ENCODE data around the gene FAM163B.

Gene FAM163B

GRCh38 chr9:133638076-133638475, 28.9 kb upstream of the FAM163B start:
- no peak overlapping the region for H3K9ac ChIP-seq (ENCODE audit: low read depth, low read length)
- H3K9me3 ChIP-seq (ENCODE audit: insufficient read depth, low read depth, low read length): no peaks in the 10 kb centered on the region
- H3K27me3 ChIP-seq (ENCODE audit: insufficient read depth, low read length): no peaks in the 10 kb centered on the region
- peaks cover 17% of the 10 kb centered on the region for H3K4me1 ChIP-seq (ENCODE audit: insufficient read depth, low read length)
- WGBS: 68% methylated on average over 8 of the region's 8 CpGs
- no peak overlapping the region for H3K4me3 ChIP-seq (ENCODE audit: low read length)
- no peak overlapping the region for H3K27ac ChIP-seq (ENCODE audit: low read depth, low read length)
- no peaks in the 10 kb centered on the region for H3K36me3 ChIP-seq (ENCODE audit: insufficient read depth, low read length)

- no peak overlapping the region for H3K9ac ChIP-seq (ENCODE audit: low read depth, low read length)
- 77% methylated on average over 12 of the region's 12 CpGs for WGBS
- no peaks in the 10 kb centered on the region for H3K36me3 ChIP-seq (ENCODE audit: insufficient read depth, low read length)
- H3K27me3 ChIP-seq (ENCODE audit: insufficient read depth, low read length): no peaks in the 10 kb centered on the region
- no peak overlapping the region for H3K27ac ChIP-seq (ENCODE audit: low read depth, low read length)
- no peaks in the 10 kb centered on the region for H3K9me3 ChIP-seq (ENCODE audit: insufficient read depth, low read depth, low read length)
- H3K4me3 ChIP-seq (ENCODE audit: low read length): no peak overlapping the region
- peaks cover 17% of the 10 kb centered on the region for H3K4me1 ChIP-seq (ENCODE audit: insufficient read depth, low read length)
These were observed 28.4 kb upstream of the FAM163B start for GRCh38 chr9:133637451-133638055.

DNA sequence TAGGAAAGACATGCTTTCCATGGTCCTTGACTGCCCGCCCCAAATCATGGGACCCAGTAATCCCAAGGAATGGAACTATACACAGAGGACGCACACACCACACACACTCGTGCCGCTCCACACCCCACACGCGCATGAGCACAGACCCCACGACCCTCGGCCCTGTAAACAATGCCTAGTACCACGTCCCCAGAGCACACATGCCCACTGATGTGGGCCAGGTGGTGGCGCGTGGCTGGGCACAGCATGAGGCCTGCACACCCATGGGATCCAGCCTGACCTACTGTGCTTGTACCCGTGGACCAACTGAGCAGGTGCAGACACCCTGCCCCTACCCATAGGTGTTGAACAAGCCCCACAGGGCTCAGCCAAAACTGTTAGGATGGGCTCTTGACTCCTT, 27.7 kb upstream of the FAM163B start:
- Histone ChIP-seq H3K27ac (ENCODE audit: low read depth, low read length) (no peak overlapping the region), H3K4me3 (ENCODE audit: low read length) (no peak overlapping the region), H3K27me3 (ENCODE audit: insufficient read depth, low read length) (no peaks in the 10 kb centered on the region), H3K9ac (ENCODE audit: low read depth, low read length) (no peak overlapping the region), H3K4me1 (ENCODE audit: insufficient read depth, low read length) (peaks cover 17% of the 10 kb centered on the region), H3K9me3 (ENCODE audit: insufficient read depth, low read depth, low read length) (no peaks in the 10 kb centered on the region), H3K36me3 (ENCODE audit: insufficient read depth, low read length) (no peaks in the 10 kb centered on the region)
- 95% methylated on average over 12 of the region's 12 CpGs for WGBS

DNA sequence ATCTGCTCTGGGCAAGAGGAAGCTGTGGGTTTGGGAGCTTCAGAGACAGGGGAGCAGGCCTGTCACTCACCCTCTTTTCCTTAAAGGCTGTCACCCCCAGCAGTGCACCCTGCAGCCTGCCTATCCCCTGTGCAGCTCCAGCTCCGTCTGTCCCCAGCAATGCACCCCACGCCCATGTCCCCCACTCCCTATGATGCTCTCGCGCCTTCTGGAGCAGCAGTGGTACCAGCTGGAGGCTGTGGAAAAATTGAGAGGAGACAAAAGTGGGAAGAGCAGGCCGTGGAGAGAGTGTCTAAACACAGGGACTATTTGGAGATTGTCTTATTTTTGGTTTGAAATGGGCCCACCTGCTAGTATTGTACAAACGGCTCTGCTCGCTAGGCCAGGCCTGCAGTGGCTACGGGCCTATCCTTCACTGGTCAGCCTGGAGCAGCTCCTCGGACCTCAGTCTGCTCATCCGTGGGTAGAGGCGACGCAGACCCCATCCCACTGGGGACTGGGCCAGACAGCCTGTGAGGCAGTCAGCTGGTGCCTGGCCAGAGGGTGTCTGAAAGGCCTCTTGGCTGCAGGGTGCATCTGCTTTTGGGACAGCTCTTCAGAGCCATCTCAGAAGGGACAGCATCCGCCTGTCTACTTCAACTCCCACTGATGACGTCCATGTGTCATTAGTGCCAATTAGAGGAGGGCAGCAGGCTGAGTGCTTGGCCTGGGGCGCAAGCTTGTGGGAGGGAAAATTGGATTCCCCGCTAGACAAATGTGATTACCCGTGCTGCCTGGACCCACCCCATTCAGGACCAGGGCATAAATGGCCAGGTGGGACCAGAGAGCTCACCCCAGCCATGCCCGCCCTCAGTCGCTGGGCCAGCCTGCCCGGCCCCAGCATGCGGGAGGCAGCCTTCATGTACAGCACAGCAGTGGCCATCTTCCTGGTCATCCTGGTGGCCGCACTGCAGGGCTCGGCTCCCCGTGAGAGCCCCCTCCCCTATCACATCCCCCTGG, 26.6 kb upstream of the FAM163B start, which contains the start of gene DBH:
TSS of gene DBH (plus strand) at position 831 of the 999 bp plus-strand sequence. CDS start at position 840, 9 bp downstream.
- H3K4me1 ChIP-seq (ENCODE audit: insufficient read depth, low read length): peaks cover 17% of the 10 kb centered on the region
- no peaks in the 10 kb centered on the region for H3K27me3 ChIP-seq (ENCODE audit: insufficient read depth, low read length)
- H3K27ac ChIP-seq (ENCODE audit: low read depth, low read length): no peak within 1 kb of the TSS
- H3K9me3 ChIP-seq (ENCODE audit: insufficient read depth, low read depth, low read length): no peaks in the 10 kb centered on the region
- H3K9ac ChIP-seq (ENCODE audit: low read depth, low read length): no peak within 1 kb of the TSS
- WGBS: 92% methylated on average over 24 of the region's 24 CpGs
- H3K4me3 ChIP-seq (ENCODE audit: low read length): no peak within 1 kb of the TSS
- no peaks in the 10 kb centered on the region for H3K36me3 ChIP-seq (ENCODE audit: insufficient read depth, low read length)

GRCh38 chr9:133635098-133635497, 25.9 kb upstream of the FAM163B start:
- no peak overlapping the region for H3K27ac ChIP-seq (ENCODE audit: low read depth, low read length)
- peaks cover 17% of the 10 kb centered on the region for H3K4me1 ChIP-seq (ENCODE audit: insufficient read depth, low read length)
- no peak overlapping the region for H3K9ac ChIP-seq (ENCODE audit: low read depth, low read length)
- H3K9me3 ChIP-seq (ENCODE audit: insufficient read depth, low read depth, low read length): no peaks in the 10 kb centered on the region
- no peak overlapping the region for H3K4me3 ChIP-seq (ENCODE audit: low read length)
- no peaks in the 10 kb centered on the region for H3K36me3 ChIP-seq (ENCODE audit: insufficient read depth, low read length)
- no peaks in the 10 kb centered on the region for H3K27me3 ChIP-seq (ENCODE audit: insufficient read depth, low read length)
- WGBS: 86% methylated on average over 6 of the region's 6 CpGs

DNA sequence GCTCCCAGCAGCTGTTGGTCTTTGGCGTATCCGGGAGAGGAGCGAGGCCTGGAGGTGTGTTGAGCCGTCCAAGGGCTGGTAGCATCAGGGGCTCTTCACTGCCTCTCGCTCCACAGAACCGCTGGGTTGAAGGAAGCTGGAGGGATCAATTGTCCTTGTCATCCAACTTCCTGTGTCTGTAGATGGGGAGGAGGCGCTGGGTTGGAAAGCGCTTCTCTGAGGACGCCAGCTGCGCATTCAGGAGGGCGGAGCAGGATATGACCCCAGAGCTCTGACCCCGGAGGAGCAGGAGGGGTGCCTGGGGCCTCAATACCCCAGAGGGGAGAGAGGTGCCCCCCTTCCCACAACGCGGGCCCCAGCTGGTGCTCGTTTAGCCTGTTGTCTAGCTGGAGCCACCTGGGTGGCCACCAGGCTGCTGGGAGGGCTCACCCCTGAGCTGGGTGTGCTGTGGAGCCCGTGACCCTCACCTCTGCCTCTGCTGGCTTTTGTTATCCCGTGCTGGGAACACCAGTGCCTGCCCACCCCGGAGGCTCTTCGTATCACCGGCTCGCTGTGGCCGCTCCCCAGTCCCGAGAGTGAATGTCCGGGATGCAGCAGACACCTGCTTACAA, 25.0 kb upstream of the FAM163B start:
- Histone ChIP-seq H3K4me1 (ENCODE audit: insufficient read depth, low read length) (peaks cover 17% of the 10 kb centered on the region), H3K27ac (ENCODE audit: low read depth, low read length) (no peak overlapping the region), H3K9ac (ENCODE audit: low read depth, low read length) (no peak overlapping the region), H3K9me3 (ENCODE audit: insufficient read depth, low read depth, low read length) (no peaks in the 10 kb centered on the region), H3K27me3 (ENCODE audit: insufficient read depth, low read length) (no peaks in the 10 kb centered on the region), H3K4me3 (ENCODE audit: low read length) (no peak overlapping the region), H3K36me3 (ENCODE audit: insufficient read depth, low read length) (no peaks in the 10 kb centered on the region)
- 72% methylated on average over 24 of the region's 24 CpGs for WGBS

GRCh38 chr9:133633681-133634080, 24.5 kb upstream of the FAM163B start:
- Histone ChIP-seq H3K27me3 (ENCODE audit: insufficient read depth, low read length) (no peaks in the 10 kb centered on the region), H3K4me3 (ENCODE audit: low read length) (no peak overlapping the region), H3K9ac (ENCODE audit: low read depth, low read length) (no peak overlapping the region; the same call in 1 of the 2 replicates), H3K27ac (ENCODE audit: low read depth, low read length) (no peak overlapping the region), H3K36me3 (ENCODE audit: insufficient read depth, low read length) (no peaks in the 10 kb centered on the region), H3K4me1 (ENCODE audit: insufficient read depth, low read length) (peaks cover 17% of the 10 kb centered on the region), H3K9me3 (ENCODE audit: insufficient read depth, low read depth, low read length) (no peaks in the 10 kb centered on the region)
- 88% methylated on average over 8 of the region's 8 CpGs for WGBS

DNA sequence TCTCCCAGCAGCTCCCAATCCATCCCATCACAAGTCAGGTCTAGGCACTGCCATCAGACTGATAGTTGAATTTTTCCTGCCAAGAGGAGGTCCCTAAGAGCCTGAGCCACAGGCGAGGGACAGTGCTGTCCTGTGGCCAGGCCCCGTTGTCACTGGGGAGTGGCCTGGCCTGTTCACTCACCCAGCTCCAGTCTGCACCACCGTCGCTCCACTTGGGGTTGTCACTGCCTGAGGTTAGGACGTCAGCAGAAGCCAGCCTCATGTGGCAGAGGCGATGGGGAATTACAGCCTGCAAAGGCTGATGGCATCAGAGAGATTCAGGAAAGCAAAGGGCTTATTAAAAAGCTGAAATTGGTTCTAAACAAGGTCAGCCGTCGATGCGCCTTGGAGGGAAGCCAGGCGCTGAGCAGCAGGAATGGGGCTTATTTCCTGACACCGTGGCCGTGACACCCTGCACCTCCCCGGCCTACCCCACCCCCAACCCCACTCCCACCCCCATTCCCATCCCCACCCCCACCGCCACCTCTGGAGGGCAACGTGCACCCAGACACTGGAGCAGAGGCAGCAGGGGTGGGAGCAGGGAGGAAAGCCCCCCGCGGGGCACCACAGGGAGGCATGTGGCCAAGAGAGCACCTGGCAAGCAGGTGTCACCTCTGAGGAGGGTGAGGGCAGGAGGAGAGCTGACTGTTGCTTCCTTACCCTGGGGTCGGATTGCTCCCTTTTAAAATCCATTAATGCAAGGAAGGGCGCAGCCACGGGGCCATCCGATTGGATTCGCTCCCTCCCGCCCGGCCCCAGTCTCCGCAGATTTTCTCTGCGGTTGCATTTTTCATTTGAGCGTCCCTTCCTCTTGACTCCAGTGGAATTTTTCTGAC, 23.9 kb upstream of the FAM163B start:
- H3K27me3 ChIP-seq (ENCODE audit: insufficient read depth, low read length): no peaks in the 10 kb centered on the region
- WGBS: 81% methylated on average over 23 of the region's 27 CpGs
- H3K9me3 ChIP-seq (ENCODE audit: insufficient read depth, low read depth, low read length): no peaks in the 10 kb centered on the region
- peaks cover 16% of the 10 kb centered on the region for H3K4me1 ChIP-seq (ENCODE audit: insufficient read depth, low read length)
- no peak overlapping the region for H3K4me3 ChIP-seq (ENCODE audit: low read length)
- H3K36me3 ChIP-seq (ENCODE audit: insufficient read depth, low read length): no peaks in the 10 kb centered on the region
- no peak overlapping the region for H3K27ac ChIP-seq (ENCODE audit: low read depth, low read length)
- no peak overlapping the region; the same call in 1 of the 2 replicates for H3K9ac ChIP-seq (ENCODE audit: low read depth, low read length)

DNA sequence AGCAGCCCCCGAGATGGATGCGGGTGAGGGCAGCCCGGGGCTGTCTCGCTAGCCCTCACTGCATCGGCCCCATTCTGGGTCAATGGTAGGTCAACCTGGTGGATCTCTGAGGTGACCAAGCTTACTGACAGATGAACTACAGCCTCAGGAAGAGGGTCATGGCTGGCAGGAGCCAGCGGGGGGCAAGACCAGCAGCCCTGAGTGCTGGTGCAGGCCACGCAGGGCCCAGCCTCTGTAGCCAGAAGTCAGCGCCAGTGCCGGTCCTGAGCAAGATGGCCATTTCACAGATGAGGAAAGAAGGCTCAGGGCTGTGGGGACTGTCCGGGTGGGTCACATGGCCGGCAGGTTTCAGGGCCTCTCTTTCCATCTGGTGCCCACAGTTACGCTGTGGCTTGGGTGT, 21.9 kb upstream of the FAM163B start:
- Histone ChIP-seq H3K9me3 (ENCODE audit: insufficient read depth, low read depth, low read length) (no peaks in the 10 kb centered on the region; the same call in 1 of the 2 replicates), H3K4me1 (ENCODE audit: insufficient read depth, low read length) (peaks cover 7% of the 10 kb centered on the region), H3K36me3 (ENCODE audit: insufficient read depth, low read length) (no peaks in the 10 kb centered on the region), H3K27ac (ENCODE audit: low read depth, low read length) (no peak overlapping the region), H3K27me3 (ENCODE audit: insufficient read depth, low read length) (no peaks in the 10 kb centered on the region), H3K9ac (ENCODE audit: low read depth, low read length) (no peak overlapping the region), H3K4me3 (ENCODE audit: low read length) (no peak overlapping the region)
- 92% methylated on average over 12 of the region's 12 CpGs for WGBS

DNA sequence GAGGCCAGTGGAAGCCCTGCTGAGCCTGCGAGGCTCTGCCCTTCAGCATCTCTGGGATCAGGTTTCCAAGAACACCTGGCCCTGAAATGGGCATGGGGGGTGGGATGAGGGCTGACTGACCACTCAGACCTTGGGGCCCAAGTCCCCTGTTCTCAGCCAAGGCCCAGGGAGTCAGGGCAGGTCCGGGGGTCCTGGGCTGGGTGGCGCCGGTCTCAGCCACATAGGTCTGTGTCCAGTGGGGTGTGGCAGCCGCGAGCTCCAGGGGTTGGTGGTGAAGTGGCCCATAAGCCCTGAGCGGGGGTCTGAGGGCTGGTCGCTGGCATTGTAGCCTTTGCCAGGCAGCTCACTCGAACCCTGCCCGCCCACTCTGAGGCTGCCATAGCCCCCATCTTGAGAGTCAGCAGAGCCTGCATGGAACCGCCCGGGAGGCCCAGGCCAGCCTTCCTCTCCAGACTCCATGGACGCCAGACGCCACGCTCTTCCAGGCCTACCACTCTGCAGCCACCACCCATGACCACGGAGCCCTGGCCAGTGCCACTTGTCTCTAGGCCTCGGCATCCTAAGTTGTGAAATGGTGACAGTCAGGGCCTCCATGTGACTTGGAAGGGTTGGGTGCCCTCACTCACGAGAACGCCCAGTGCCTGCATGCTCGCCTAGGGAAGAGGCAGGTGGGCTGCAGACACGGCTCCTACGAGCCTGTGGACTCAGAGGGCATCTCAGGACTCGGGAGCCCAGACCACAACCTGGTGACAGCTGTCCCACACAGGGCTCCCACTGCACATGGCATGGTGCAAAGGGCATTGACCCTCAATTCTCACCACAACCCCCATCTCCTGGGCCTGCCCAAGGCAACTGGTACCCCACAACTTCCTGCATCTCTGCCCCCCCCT, 20.3 kb upstream of the FAM163B start:
- Histone ChIP-seq H3K4me3 (ENCODE audit: low read length) (no peak overlapping the region), H3K9ac (ENCODE audit: low read depth, low read length) (no peak overlapping the region), H3K36me3 (ENCODE audit: insufficient read depth, low read length) (no peaks in the 10 kb centered on the region), H3K27me3 (ENCODE audit: insufficient read depth, low read length) (no peaks in the 10 kb centered on the region), H3K4me1 (ENCODE audit: insufficient read depth, low read length) (peaks cover 7% of the 10 kb centered on the region), H3K27ac (ENCODE audit: low read depth, low read length) (no peak overlapping the region), H3K9me3 (ENCODE audit: insufficient read depth, low read depth, low read length) (peaks cover 5% of the 10 kb centered on the region; the same call in 1 of the 2 replicates)
- WGBS: 92% methylated on average over 23 of the region's 23 CpGs
